Activated CD4-positive, alpha-beta memory T cell treated with anti-CD3 and anti-CD28 coated beads for 36 hours (primary cell): Measurements from ENCODE around the gene VIPR2. TPM values are rescaled to one million over a fixed set of nuclear protein-coding genes. Genes with fewer than 3 reads are reported as not detected.

Source experiments
- CTCF ChIA-PET: fragments of 350-600 bp; sonication (Branson Sonifier 250); formaldehyde crosslinking; loops from one replicate; lab custom pipeline; 2021; ENCODE audit warnings: antibody characterized with exemption, inconsistent platforms; lab: Charles Lee
- POLR2A ChIA-PET: fragments of 350-600 bp; sonication (Branson Sonifier 250); formaldehyde crosslinking; loops from one replicate; lab custom pipeline; 2021; ENCODE audit warnings: antibody characterized with exemption; lab: Charles Lee
- DNase-seq: peaks from one replicate; pipeline ENCODE4 v3.0.0-alpha.2; 2020
- H3K27ac Mint-ChIP-seq: one replicate; pipeline ENCODE4 v1.8.0; 2021; ENCODE audit warnings: mixed read lengths
- H3K27me3 Mint-ChIP-seq: one replicate; pipeline ENCODE4 v1.8.0; 2021; ENCODE audit warnings: mixed read lengths
- H3K36me3 Mint-ChIP-seq: one replicate; pipeline ENCODE4 v1.8.0; 2021; ENCODE audit warnings: mixed read lengths
- H3K4me1 Mint-ChIP-seq: one replicate; pipeline ENCODE4 v1.8.0; 2021; ENCODE audit warnings: low read depth, mixed read lengths
- H3K4me3 Mint-ChIP-seq: one replicate; pipeline ENCODE4 v1.8.0; 2021; ENCODE audit warnings: mild to moderate bottlenecking, mixed read lengths
- H3K9me3 Mint-ChIP-seq: one replicate; pipeline ENCODE4 v1.8.0; 2021; ENCODE audit warnings: mixed read lengths
- intact Hi-C: fragments of 100-400 bp; cut with micrococcal nuclease; formaldehyde crosslinking; loops from one replicate; pipeline ENCODE4 v1.15.1; 2023
- total RNA-seq, 2 experiments: library from RNA; stranded (reverse); gene quantifications; one replicate each; pipeline ENCODE4 v1.2.3, GENCODE V29; 2021

Gene VIPR2
- total RNA-seq, 2 experiments from 2014 or later: 0.55 to 0.56 TPM

DNA sequence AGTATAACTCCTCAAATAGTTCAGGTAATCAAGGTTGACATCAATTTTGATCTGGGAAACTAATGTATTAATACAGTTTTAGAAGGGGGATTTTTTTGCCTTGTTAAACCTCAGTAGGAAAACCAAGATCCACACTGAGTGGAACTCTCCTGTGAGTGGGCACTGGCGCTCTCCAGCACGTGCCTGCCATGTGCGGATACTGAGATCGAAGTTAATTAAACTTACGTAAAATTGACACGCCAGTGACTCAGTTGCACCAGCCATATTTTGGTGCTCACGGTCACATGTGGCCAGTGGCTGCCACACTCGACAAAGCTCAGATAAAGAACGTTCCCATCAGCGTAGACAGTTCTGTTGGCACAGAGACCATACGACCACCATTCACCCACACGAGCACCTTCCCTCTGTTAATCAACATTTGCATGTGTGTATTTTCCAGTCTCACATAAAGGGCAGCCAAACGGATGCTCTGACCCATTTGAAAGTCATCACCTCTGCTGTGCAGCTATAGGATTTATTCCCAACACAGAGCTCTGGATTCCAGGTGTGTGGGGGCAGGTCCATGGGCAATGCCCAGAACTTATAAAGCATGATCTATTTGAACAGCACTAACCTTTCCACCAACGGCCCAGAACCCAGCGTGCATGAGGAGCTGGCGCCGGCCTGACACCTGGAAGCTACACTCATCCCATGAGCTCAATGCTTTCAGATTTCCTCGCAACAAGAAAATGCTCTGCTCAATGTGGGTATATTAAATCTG is 77.7 kb downstream of the VIPR2 start:
- Mint-ChIP-seq H3K4me3 (no peak overlapping the region), H3K4me1 (peaks cover 10% of the 10 kb centered on the region), H3K36me3 (no peaks in the 10 kb centered on the region), H3K9me3 (no peaks in the 10 kb centered on the region), H3K27ac (no peak overlapping the region), H3K27me3 (peaks cover 3% of the 10 kb centered on the region)
- DNase-seq: no peak
- ChIA-PET CTCF (no interaction called here), POLR2A (no interaction called here)
- intact Hi-C loops: no loop called here

DNA sequence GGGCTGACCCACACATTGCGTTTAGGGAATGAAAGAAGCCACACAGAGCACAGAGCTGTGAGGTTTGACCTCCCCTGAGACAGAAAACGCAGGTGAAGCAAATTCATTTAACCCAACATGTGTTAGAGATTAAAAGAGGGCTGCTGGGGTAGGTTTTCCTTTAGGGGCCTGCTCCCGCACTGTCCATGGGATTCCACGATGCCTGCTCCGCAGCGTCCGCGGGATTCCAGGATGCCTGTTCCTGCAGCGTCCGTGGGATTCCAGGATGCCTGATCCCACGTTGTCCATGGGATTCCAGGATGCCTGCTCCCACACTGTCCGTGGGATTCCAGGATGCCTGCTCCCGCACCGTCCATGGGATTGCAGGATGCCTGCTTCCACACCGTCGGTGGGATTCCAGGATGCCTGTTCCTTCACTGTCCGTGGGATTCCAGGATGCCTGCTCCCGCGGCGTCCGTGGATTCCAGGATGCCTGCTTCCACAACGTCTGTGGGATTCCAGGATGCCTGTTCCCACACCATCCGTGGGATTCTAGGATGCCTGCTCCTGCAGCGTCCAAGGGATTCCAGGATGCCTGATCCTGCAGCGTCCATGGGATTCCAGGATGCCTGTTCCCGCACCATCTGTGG is 78.7 kb downstream of the VIPR2 start:
- Mint-ChIP-seq H3K4me3 (no peak overlapping the region), H3K36me3 (no peaks in the 10 kb centered on the region), H3K9me3 (no peaks in the 10 kb centered on the region), H3K4me1 (peaks cover 6% of the 10 kb centered on the region), H3K27ac (no peak overlapping the region), H3K27me3 (peaks cover 3% of the 10 kb centered on the region)
- ChIA-PET CTCF (no interaction called here), POLR2A (no interaction called here)
- intact Hi-C loops: no loop called here
- DNase-seq: no peak

DNA sequence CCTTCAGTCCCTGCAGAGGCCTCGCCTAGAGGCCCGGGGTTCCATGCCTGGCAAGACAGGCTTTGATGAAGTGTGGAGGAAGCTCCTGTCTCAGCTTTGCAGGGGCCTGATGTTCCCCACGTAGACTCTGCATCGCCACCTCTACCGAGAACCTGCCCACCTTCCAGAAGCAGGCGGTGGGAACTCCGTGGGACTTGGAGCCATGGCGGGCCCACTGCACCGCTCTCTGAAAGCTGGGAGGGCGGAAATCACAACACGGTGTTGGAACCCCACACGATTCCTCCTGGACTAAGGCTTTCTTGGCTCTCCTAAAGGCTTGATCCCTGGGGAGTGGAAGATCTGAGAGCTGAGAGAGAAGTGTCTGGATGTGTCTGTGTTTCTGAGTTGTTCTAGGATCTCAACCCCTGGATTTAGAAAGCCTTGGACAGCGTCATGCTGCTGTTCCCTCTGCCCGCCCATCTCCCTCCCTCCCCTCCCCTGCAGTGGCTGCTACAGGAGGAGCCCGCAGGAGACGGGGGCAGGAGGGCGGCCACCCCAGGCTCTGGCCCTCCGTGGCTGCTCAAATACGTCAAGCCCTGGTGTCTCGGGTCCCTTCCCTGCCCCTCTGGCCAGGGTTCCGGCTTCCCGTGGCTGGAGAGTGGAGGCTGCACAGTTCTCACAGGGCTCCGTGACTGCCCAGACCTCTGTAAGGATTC is 79.7 kb downstream of the VIPR2 start:
- Mint-ChIP-seq H3K27ac (no peak overlapping the region), H3K27me3 (no peaks in the 10 kb centered on the region), H3K9me3 (no peaks in the 10 kb centered on the region), H3K4me1 (no peaks in the 10 kb centered on the region), H3K4me3 (no peak overlapping the region), H3K36me3 (no peaks in the 10 kb centered on the region)
- DNase-seq: no peak
- intact Hi-C loops: no loop called here
- ChIA-PET CTCF (no interaction called here), POLR2A (no interaction called here)

DNA sequence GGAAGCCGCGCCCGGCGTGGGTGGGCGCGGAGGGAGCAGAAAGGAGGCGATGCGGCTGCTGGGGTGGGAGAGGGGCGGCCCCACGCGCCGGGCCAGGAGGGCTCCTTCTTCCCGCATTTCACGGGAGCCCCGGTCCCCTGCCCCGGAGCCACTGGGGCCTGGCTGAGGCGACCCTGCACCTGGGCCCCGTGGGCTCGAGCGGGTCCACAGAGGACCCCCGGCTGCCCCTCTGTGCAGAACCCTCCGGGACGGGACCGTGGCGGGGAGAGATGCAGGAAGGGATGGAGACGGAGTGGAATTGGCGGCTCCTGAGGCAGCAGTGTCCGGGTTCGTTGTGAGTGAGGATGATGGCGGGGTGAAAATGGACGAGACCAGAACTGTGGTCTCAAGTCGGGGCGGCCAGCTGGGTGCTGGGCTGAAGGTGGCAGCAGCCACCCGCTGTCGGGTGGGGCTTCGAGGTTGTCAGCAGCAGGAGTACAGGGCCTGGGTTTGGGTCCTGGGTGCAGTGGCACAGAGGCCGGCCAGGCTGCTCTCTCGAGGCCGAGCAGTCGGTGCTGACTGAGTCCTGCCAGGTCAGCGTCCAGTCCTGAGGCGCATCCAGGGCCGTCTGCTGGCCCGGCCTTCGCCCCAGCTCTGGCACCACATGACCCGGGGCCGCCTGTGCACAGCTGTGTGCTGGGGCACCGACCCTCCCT is 80.4 kb downstream of the VIPR2 start:
- Mint-ChIP-seq H3K4me1 (no peaks in the 10 kb centered on the region), H3K36me3 (no peaks in the 10 kb centered on the region), H3K4me3 (no peak overlapping the region), H3K27ac (no peak overlapping the region), H3K9me3 (no peaks in the 10 kb centered on the region), H3K27me3 (no peaks in the 10 kb centered on the region)
- ChIA-PET CTCF (no interaction called here), POLR2A (no interaction called here)
- intact Hi-C loops: no loop called here
- no peak for DNase-seq

DNA sequence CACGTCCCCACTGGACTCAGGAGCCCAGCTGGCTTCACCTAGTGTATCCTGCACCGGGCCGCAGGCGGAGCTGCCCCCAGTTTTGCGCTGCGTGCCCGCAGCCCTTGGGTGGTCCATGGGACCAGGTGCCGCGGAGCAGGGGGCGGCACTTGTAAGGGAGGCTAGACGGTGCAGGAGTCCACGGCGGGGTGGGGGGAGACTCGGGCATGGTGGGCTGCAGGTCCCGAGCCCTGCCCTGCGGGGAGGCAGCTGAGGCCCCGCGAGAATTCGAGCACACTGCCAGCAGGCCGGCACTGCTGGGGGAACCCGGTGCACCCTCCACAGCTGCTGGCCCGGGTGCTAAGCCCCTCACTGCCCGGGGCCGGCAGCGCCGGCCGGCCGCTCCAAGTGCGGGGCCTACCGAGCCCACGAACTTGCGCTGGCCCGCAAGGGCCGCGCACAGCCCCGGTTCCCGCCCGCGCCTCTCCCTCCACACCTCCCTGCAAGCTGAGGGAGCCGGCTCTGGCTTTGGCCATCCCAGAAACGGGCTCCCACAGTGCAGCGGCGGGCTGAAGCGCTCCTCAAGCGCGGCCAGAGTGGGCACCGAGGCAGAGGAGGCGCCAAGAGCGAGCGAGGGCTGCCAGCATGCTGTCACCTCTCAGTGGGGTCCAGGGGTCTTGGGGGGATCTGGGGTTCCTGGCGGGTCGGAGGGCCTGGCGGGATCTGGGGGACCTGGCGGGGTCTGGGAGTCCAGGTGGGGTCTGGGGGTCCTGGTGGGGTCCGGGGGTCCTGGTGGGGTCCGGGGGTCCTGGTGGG is 81.4 kb downstream of the VIPR2 start:
- no peaks in the 10 kb centered on the region for H3K36me3 Mint-ChIP-seq
- H3K4me1 Mint-ChIP-seq: no peaks in the 10 kb centered on the region
- no peaks in the 10 kb centered on the region for H3K9me3 Mint-ChIP-seq
- no peak for DNase-seq
- POLR2A ChIA-PET: no interaction called here
- CTCF ChIA-PET: interaction anchor here (1.1 kb wide), 1 partner anchor 178 kb away, joined by 3 read pairs; no protein-coding TSS in a partner anchor
- no peak overlapping the region for H3K27ac Mint-ChIP-seq
- H3K27me3 Mint-ChIP-seq: peaks cover 2% of the 10 kb centered on the region
- H3K4me3 Mint-ChIP-seq: no peak overlapping the region
- intact Hi-C loops: no loop called here

DNA sequence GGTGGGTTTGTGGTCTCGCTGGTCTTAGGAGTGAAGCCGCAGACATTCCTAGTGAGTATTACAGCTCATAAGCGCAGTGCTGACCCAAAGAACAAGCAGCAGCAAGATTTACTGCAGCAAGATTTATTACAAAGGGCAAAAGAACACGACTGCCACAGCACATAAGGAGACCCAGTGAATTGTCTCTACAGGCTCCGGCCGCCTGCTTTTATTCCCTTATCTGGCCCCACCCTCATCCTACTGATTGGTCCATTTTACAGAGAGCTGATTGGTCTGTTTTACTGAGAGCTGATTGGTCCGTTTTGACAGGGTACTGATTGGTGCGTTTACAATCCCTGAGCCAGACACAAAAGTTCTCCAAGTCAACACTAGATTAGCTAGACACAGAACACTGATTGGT is 82.1 kb downstream of the VIPR2 start:
- CTCF ChIA-PET: interaction anchor here (1.1 kb wide), 1 partner anchor 179 kb away, joined by 3 read pairs; no protein-coding TSS in a partner anchor
- POLR2A ChIA-PET: no interaction called here
- intact Hi-C loops: no loop called here
- Mint-ChIP-seq H3K27me3 (peaks cover 2% of the 10 kb centered on the region), H3K4me3 (no peak overlapping the region), H3K9me3 (no peaks in the 10 kb centered on the region), H3K4me1 (no peaks in the 10 kb centered on the region), H3K27ac (no peak overlapping the region), H3K36me3 (no peaks in the 10 kb centered on the region)
- DNase-seq: no peak

DNA sequence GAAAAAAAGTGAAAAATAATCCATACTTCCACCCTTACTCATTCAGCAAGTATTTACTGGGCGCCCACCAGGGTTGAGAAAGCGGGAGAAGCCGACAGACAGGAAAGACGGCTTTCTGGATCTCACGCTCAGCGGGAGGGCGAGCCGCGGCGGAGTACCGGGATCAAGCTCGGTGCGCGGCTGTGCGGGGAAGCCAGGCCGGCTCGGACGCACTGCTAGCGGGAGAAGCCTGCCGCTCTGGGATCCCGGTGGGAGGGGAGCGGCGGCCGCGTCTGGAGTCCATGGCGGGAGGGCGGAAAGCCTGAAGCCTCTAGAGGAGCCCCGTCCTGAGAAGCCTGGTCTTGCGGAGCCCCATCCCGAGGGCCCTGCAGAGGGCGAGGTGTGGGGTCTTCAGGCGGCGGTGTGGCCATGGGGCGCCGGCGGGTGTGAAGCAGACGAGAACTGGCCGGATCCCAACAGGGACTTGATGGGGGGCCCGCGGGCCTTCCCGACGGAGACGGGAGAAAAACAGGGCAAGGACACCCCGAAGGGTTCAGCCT is 82.9 kb downstream of the VIPR2 start:
- H3K9me3 Mint-ChIP-seq: no peaks in the 10 kb centered on the region
- intact Hi-C loops: no loop called here
- ChIA-PET POLR2A (no interaction called here), CTCF (no interaction called here)
- H3K4me3 Mint-ChIP-seq: no peak overlapping the region
- H3K4me1 Mint-ChIP-seq: no peaks in the 10 kb centered on the region
- DNase-seq: no peak
- no peaks in the 10 kb centered on the region for H3K36me3 Mint-ChIP-seq
- H3K27ac Mint-ChIP-seq: no peak overlapping the region
- peaks cover 2% of the 10 kb centered on the region for H3K27me3 Mint-ChIP-seq

DNA sequence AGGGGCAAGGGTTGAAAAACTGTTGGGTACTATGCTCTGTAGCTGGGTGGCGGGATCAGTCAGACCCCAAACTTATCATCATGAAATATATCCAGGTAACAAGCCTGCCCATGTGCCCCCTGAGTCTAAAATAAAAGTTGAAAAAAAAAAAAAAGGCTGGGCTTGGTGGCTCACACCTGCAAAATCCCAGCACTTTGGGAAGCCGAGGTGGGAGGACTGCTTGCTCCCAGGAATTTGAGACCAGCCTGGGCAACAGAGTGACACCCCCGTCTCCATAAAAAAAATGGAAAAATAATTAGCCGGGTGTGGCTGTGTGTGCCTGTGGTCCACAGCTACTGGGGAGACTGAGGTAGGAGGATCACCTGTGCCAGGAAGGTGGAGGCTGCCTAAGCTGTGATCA is 83.5 kb downstream of the VIPR2 start:
- no peak for DNase-seq
- Mint-ChIP-seq H3K27ac (no peak overlapping the region), H3K36me3 (no peaks in the 10 kb centered on the region), H3K9me3 (no peaks in the 10 kb centered on the region), H3K4me3 (no peak overlapping the region), H3K4me1 (no peaks in the 10 kb centered on the region), H3K27me3 (peaks cover 2% of the 10 kb centered on the region)
- CTCF ChIA-PET: no interaction called here
- intact Hi-C loops: no loop called here
- POLR2A ChIA-PET: no interaction called here

DNA sequence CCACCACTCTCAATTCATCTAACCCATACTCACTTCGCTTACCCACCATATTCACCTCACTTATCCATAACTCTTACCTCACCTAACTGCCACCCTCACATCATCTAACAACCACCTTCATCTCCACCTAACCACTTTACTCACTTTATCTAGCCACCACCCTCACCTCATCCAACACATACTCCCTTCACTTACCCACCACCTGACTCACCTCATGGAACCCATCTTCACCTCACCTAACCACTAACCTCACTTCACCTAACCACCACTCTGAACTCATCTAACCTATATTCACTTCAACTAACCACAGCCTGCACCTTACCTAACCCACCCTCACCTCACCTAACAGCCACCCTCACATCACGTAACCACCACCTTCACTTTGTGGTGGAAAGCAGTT is 84.2 kb downstream of the VIPR2 start:
- POLR2A ChIA-PET: no interaction called here
- DNase-seq: no peak
- no peaks in the 10 kb centered on the region for H3K36me3 Mint-ChIP-seq
- H3K27me3 Mint-ChIP-seq: peaks cover 4% of the 10 kb centered on the region
- no peaks in the 10 kb centered on the region for H3K4me1 Mint-ChIP-seq
- CTCF ChIA-PET: no interaction called here
- H3K4me3 Mint-ChIP-seq: no peak overlapping the region
- intact Hi-C loops: no loop called here
- H3K27ac Mint-ChIP-seq: no peak overlapping the region
- no peaks in the 10 kb centered on the region for H3K9me3 Mint-ChIP-seq

DNA sequence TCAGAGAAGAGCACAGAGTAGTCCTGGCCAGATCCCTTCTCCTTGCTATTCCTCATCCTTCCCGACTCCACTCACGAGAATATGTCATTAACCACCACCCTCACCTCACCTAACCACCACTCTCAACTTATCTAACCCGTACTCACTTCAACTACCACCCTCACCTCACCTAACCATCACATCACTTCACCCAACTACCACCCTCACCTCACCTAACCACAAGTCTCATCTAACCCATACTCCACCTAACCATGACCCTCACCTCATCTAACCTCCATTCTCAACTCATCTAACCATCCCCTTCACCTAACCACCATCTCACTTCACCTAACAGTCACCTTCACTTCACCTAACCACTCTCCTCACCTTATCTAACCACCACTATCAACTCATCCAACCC is 85.0 kb downstream of the VIPR2 start:
- Mint-ChIP-seq H3K27me3 (peaks cover 4% of the 10 kb centered on the region), H3K36me3 (no peaks in the 10 kb centered on the region), H3K4me3 (no peak overlapping the region), H3K4me1 (no peaks in the 10 kb centered on the region), H3K27ac (no peak overlapping the region), H3K9me3 (no peaks in the 10 kb centered on the region)
- ChIA-PET POLR2A (no interaction called here), CTCF (interaction anchor here (1.1 kb wide), 1 partner anchor 83 kb away, joined by 5 read pairs; no protein-coding TSS in a partner anchor)
- intact Hi-C loops: no loop called here
- DNase-seq: no peak

DNA sequence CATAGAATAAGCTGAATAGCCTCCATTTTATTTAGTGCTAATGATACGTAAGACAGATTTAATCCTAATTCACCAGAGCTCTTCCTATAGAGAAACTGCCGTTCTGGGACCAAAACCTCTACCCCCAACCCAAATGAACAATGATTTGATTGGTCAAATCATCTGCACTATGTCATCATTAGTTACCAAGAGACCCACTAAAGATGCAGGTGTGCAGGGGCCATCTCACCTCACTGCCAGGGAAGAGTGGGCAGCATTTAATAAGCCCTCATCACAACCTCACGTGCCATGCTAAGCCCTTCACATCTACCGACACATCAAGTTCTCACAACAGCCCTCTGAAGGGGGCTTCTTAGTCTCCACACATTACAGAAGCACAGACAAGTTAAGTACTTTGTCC is 87.0 kb downstream of the VIPR2 start:
- Mint-ChIP-seq H3K4me1 (no peaks in the 10 kb centered on the region), H3K4me3 (no peak overlapping the region), H3K27ac (no peak overlapping the region), H3K9me3 (no peaks in the 10 kb centered on the region), H3K27me3 (peaks cover 4% of the 10 kb centered on the region), H3K36me3 (no peaks in the 10 kb centered on the region)
- intact Hi-C loops: no loop called here
- DNase-seq: no peak
- CTCF ChIA-PET: interaction anchor here (0.6 kb wide), 1 partner anchor 194 kb away, joined by 3 read pairs; no protein-coding TSS in a partner anchor
- POLR2A ChIA-PET: no interaction called here
